HG03045 (cell line): ENCODE results near the gene CGREF1.

Experiments used
- ATAC-seq: cut with Tn5 transposase; IDR thresholded peaks from one replicate; pipeline ENCODE4 v1.9.1; 2021; ENCODE audit warnings: mild to moderate bottlenecking, moderate library complexity; ENCODE audit not compliant: unreplicated experiment

Gene CGREF1

DNA sequence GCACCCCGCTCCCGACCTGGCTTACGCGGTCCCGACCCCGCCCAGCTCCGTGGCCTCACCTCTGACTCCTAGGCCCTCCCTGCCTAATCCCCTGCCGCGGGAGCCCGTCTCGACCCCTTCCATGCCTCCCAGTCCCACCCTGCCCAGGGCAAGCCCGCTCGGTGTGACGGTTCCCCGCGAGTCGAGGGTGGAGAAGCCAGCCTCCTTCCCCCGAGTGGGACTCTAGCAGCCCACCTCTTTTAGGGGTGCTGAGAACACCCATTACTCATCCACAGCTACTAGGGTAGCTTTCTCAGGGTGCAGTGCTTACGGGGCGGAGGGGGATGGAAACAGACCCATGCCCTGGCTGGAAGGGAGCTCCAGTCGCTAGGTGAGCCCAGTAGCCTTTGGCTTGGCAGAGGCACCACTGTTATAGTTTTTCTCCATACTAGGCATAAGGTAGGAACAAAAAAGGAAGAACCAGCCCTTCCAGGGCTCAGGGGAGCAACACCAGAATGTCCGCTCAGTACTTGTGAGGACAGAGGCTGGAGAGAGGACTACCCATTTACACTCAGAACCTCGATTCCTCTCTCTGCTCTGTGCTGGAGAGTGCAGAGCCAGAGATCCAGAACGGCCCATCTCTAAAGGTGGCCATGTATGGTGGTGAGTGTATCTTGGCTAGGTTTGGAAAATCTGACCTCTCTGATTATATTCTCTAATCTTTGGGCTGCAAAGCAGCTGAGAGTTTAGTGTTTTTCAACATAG, 66.9 kb downstream of the CGREF1 start:
- peak; percentile 4 for ATAC-seq

DNA sequence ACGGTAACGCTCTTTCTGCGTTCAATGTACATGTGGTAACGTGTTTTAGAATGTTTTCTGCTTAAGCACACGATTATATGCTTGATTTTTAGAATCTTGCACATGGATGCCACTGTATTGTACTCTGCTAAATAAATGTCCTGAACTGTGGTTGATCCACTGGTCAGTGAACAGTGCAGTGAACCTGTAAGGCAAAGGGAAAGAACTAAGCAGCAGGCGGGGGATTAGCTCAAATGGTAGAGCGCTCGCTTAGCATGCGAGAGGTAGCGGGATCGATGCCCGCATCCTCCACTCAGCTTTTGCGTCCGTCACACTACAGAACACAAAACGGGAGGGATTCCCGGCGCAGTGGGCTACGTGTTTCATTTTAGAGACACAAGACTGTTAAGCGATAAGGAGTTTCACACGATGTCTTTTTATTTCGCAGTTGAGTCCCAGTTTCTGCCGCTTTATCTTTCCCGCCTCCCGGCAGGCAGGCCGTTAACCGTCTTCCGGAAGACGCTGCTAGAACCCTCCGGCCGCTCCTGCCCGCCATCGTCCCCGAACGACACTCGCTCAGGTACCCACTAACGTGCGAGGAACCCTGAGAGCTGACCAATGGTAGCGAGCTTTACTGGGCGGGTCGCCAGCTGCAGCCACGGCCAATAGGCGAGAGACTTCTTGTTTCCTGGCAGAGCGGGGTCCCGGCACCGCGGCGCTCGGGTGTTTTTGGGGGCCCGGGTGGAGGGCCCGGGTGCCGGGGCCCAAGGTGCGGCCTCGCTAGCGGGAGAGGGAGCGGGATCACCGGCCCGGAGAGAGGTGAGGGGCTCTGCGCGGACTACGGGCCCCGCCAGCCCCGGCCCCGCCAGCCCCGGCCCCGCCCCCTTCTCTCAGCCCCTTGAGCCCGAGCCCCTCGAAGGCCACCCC, 67.7 kb downstream of the CGREF1 start, which contains the start of gene AGBL5:
Gene AGBL5 (plus strand): TSS at position 673 of the 906 bp plus-strand sequence. CDS start 1,291 bp downstream, outside the sequence.
- peak; percentile 67 for ATAC-seq
